Stimulated activated CD8-positive, alpha-beta memory T cell treated with anti-CD3 and anti-CD28 coated beads, Interleukin-12 subunit alpha, Interleukin-12 subunit beta, amount 100 ng/mL, for 4 hours (primary cell): ENCODE measurements around the gene DLX1.
"Not testable (repeated sequence)": the region's sequence is repeated elsewhere in the genome, so short reads cannot be mapped to it uniquely, and the experiment has no call there.

Experiments
- DNase-seq: peaks from one replicate; pipeline ENCODE4 v3.0.0-alpha.2; 2020; ENCODE audit warnings: low read depth

Gene DLX1

GRCh38 chr2:172065111-172065510 lies 20.2 kb upstream of the DLX1 start:
- no peak for DNase-seq

GRCh38 chr2:172066394-172066886 lies 18.9 kb upstream of the DLX1 start:
- no peak for DNase-seq

GRCh38 chr2:172067905-172068304 lies 17.4 kb upstream of the DLX1 start:
- not testable (repeated sequence) for DNase-seq

- no peak for DNase-seq
These were observed 14.4 kb upstream of the DLX1 start for GRCh38 chr2:172070936-172071335.

GRCh38 chr2:172072303-172072702 lies 13.0 kb upstream of the DLX1 start:
- no peak for DNase-seq

- DNase-seq, result no peak
These were observed 12.6 kb upstream of the DLX1 start for GRCh38 chr2:172072706-172073105.

GRCh38 chr2:172073518-172073917 lies 11.8 kb upstream of the DLX1 start:
- no peak for DNase-seq

GRCh38 chr2:172074254-172074653 lies 11.1 kb upstream of the DLX1 start:
- no peak for DNase-seq

GRCh38 chr2:172079416-172079815 lies 5.9 kb upstream of the DLX1 start:
- no peak for DNase-seq

- DNase-seq, result no peak
These were observed 5.3 kb upstream of the DLX1 start for GRCh38 chr2:172079838-172080640.

- no peak for DNase-seq
These were observed 4.6 kb upstream of the DLX1 start for GRCh38 chr2:172080641-172081220.

GRCh38 chr2:172081221-172082022 lies 3.9 kb upstream of the DLX1 start:
- no peak for DNase-seq

GRCh38 chr2:172082105-172082943 lies 3.0 kb upstream of the DLX1 start:
- no peak for DNase-seq

GRCh38 chr2:172082944-172083627 lies 2.2 kb upstream of the DLX1 start:
- no peak for DNase-seq

GRCh38 chr2:172083628-172084394 lies 1.5 kb upstream of the DLX1 start:
- no peak for DNase-seq

GRCh38 chr2:172084395-172084644 lies 987 bp upstream of the DLX1 start:
- DNase-seq, result no peak

- no peak for DNase-seq
These were observed 455 bp upstream of the DLX1 start for GRCh38 chr2:172084645-172085459.

GRCh38 chr2:172086241-172087206 lies 1.2 kb downstream of the DLX1 start:
- DNase-seq, result no peak
